Measurements from ENCODE around the gene CELSR1. TPM values are rescaled to one million over a fixed set of nuclear protein-coding genes. Genes with fewer than 3 reads are reported as not detected.

The CELSR1 gene
- polyA plus RNA-seq, 1 experiment, result 1.0 TPM

- POLR2A ChIA-PET, result no interaction called here
- TF ChIP-seq, protein P1, sequence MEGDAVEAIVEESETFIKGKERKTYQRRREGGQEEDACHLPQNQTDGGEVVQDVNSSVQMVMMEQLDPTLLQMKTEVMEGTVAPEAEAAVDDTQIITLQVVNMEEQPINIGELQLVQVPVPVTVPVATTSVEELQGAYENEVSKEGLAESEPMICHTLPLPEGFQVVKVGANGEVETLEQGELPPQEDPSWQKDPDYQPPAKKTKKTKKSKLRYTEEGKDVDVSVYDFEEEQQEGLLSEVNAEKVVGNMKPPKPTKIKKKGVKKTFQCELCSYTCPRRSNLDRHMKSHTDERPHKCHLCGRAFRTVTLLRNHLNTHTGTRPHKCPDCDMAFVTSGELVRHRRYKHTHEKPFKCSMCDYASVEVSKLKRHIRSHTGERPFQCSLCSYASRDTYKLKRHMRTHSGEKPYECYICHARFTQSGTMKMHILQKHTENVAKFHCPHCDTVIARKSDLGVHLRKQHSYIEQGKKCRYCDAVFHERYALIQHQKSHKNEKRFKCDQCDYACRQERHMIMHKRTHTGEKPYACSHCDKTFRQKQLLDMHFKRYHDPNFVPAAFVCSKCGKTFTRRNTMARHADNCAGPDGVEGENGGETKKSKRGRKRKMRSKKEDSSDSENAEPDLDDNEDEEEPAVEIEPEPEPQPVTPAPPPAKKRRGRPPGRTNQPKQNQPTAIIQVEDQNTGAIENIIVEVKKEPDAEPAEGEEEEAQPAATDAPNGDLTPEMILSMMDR (IDR thresholded peaks at IDR 0.05; ENCODE audit: insufficient read depth, low read depth, low read length), result no peak
- no peak for DNase-seq (ENCODE audit: low read depth)
- CTCF ChIA-PET, result interaction anchor here (0.6 kb wide), 1 partner anchor 11 kb away, joined by 3 read pairs; no protein-coding TSS in a partner anchor
- no peaks in the 10 kb centered on the region for H3K27me3 ChIP-seq (ENCODE audit: control insufficient read depth, insufficient read depth, low read length)
- peak overlapping the region; percentile 78 for H3K4me3 ChIP-seq (ENCODE audit: low read depth, low read length)
- no peaks in the 10 kb centered on the region; the same call in 1 of the 2 replicates for H3K36me3 ChIP-seq (ENCODE audit: control insufficient read depth, insufficient read depth, low read length)
Observed at GRCh38 chr22:46578251-46578823, 40.9 kb upstream of the CELSR1 start.

DNA sequence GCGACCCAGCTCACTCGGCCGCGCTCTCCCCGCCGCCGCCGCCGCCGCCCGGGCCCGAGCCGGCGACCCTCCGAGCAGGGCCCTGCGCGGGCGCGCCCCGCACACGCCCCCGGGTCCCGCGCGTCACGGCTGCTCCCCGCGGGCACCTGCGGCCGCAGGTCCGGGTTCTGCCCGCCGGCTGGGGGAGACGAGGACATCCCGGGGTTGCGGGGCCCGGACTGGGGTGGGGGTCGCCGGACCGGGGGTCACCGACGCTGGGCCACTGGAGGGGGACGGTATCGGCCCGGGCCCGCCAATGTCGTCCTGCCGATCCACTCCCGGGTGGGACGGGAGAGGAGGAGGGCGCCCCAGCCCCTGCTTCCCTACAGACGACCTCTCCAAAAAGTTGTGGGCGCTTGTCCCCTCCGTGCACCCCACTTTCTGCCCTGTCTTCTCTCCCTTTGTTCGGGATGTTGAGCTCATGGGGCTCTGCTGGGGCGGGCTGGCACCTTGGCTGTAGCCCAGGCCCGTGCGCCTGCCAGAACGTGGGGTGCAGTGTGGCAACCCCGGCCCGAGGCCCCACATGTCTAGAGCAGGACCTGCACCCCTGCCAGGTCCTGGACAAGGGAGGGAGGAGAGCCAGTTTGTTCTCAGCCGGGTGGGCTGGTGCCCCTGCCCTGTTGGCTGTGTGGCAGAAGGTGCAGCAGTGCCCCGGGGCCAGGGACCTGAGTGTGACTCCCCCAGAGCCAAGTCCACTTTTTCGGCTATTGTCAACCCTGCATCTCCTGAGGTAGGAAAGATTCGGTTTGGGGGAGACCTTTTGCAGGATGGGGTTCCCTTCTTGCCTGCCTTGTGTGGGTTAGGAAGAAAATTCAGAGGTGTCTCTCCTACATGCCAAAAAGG is 40.2 kb upstream of the CELSR1 start:
- TF ChIP-seq, protein P1 (IDR thresholded peaks at IDR 0.05; ENCODE audit: insufficient read depth, low read depth, low read length), result no peak
- no peak for DNase-seq (ENCODE audit: low read depth)
- Histone ChIP-seq H3K27me3 (ENCODE audit: control insufficient read depth, insufficient read depth, low read length) (no peaks in the 10 kb centered on the region), H3K4me3 (ENCODE audit: low read depth, low read length) (peak overlapping the region; percentile 78), H3K36me3 (ENCODE audit: control insufficient read depth, insufficient read depth, low read length) (no peaks in the 10 kb centered on the region; the same call in 1 of the 2 replicates)
- CTCF ChIA-PET, result no interaction called here
- POLR2A ChIA-PET, result no interaction called here

DNA sequence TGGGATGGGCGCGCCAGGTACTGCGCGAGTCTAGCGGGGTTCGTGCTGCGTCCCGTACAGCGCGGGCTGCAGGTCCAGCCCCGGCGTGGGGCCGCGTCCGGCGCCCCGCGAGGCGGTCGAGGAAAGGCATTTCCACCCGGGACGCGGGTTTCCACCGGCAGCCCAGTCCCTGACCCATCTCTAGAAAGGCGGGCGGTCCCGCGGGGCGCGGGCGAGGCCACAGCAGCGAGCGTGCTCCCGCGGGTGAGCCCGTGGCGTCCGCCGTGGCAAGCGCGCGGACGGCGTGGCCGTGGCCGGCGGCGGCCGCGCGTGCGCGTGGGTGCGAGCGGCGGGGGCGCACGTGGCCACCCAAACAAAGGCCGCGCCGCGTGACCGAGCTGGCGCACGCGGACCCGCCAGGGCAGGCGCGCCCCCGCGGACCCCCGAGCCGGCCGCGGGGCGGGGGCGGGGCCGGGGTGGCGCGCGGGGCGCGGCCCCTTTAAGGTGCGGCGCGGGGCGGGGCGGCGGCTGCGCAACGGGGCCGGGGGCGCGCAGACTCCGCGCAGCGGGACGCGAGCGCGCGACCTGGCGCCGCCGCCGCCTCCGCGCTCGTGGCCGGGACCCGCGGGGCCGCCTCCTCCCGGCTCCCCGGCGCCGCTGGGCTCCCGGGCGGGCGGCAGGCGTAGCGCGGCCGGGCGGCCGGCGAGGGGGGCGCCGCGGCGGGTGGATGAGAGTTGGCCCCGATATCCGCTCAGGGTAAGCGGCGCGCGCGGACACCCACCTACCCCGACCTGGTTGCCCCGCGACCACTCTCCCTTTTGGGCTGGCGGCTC is 39.3 kb upstream of the CELSR1 start:
- no peak for DNase-seq (ENCODE audit: low read depth)

DNA sequence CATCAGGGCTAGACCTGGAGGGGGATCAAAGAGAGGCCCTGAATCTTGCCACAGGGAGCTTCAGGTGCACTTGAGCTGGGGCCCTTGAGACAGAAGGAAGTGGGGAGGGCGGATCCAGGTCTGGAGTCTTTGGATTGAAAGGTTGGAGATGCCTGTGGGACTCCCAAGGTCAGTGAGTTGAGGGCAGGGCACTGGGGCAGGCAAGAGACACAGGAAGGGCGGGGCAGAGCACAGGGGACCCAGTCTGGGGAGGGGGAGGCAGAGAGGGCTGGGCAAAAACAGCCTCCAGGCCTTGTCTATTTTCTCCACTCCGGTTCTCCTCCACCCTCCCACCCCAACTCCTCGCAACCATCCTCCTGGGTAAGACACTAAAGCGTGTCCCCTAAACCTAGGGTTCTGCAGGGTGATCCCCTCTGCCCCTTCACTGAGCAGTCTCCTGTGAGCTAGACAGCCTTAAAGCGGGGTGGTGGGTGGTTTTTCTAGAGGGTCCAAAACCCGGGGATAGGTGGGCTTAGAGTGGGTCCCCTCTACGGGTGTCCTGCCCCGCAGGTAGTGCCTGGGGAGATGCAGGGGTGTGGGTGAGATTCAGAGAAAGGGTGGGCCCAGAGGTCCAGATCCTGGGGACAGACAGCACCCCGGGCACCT is 38.6 kb upstream of the CELSR1 start:
- TF ChIP-seq, protein P1 (IDR thresholded peaks at IDR 0.05; ENCODE audit: insufficient read depth, low read depth, low read length), result no peak
- Histone ChIP-seq H3K36me3 (ENCODE audit: control insufficient read depth, insufficient read depth, low read length) (no peaks in the 10 kb centered on the region), H3K27me3 (ENCODE audit: control insufficient read depth, insufficient read depth, low read length) (no peaks in the 10 kb centered on the region), H3K4me3 (ENCODE audit: low read depth, low read length) (peak overlapping the region; percentile 78)
- CTCF ChIA-PET, result interaction anchor here (1.4 kb wide), 1 partner anchor 12 kb away, joined by 6 read pairs; no protein-coding TSS in a partner anchor
- POLR2A ChIA-PET, result no interaction called here
- DNase-seq (ENCODE audit: low read depth), result no peak

More for the DNA sequence above, 39.3 kb upstream of the CELSR1 start:
- Histone ChIP-seq H3K4me3 (ENCODE audit: low read depth, low read length) (peak overlapping the region; percentile 78), H3K27me3 (ENCODE audit: control insufficient read depth, insufficient read depth, low read length) (no peaks in the 10 kb centered on the region), H3K36me3 (ENCODE audit: control insufficient read depth, insufficient read depth, low read length) (no peaks in the 10 kb centered on the region; the same call in 1 of the 2 replicates)
- TF ChIP-seq, protein P1 (IDR thresholded peaks at IDR 0.05; ENCODE audit: insufficient read depth, low read depth, low read length), result no peak
- CTCF ChIA-PET, result no interaction called here
- POLR2A ChIA-PET, result no interaction called here
